ENCODE results near the gene KCTD21. TPM values are rescaled to one million over a fixed set of nuclear protein-coding genes. Genes with fewer than 3 reads are reported as not detected.

The KCTD21 gene
- total RNA-seq, 1 experiment from 2014 or later = 3.0 TPM

DNA sequence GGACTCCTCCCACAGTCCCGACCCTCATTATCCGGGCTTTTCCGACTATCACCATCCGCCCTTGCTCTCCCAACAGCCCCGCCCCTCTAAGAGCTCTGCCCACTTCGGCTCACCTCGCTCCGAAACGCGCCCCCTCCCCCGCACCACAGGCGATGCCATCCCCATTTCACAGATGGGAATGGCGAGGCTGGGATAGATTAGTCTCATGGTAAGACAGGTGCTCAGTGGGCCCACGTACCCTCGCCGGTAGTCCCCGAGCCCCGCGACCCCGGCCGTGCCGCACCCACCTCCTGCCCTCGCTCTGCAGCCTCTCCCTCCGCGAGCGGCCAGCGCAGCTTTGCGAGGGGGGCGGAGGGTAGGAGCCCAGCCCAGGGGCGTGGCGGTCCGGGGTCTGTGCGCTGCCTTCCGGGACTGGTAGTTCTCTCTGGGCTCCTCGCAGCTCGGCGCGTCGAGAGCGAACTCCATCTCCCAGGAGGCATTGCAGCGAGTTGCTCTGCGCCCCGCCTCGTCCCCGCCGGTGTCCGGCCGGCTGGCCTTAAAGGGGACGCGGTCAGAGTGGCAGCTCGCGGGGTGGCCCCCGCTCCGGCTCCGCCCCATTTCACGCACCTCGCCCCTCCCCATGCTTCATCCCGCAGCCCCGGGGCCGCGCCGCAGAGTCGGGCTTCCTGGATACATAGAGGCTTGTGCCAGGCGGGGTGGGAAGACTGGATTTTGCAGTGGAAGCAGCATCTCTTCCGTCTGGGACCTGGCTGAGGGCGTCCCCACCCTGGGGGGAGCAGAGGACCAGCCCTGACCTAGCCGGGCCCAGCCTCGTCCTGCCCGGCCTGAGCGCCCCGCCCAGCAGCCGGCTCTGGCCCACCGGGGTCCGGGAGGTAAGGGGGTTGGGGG lies at the start of gene KCTD21, which contains the start of gene USP35 (continued):
- TF ChIP-seq CTCF (IDR thresholded peaks at IDR 0.05 in 2 of 3, conservative IDR thresholded peaks at IDR 0.05 in 1 of 3; ENCODE audit: borderline replicate concordance in 1 of 3, insufficient read depth in 1 of 3, low read depth in 2 of 3, low read length in 2 of 3) = no peak
- no peak for TF ChIP-seq EZH2 (IDR thresholded peaks at IDR 0.05)
- peak; percentile 71 for TF ChIP-seq POLR2AphosphoS5 (IDR thresholded peaks at IDR 0.05; ENCODE audit: low read depth, low read length)
- TF ChIP-seq TCF7L2 (IDR thresholded peaks at IDR 0.05; ENCODE audit: borderline replicate concordance, extremely low read depth, insufficient read depth, insufficient read length) = peak; percentile 41
- TF ChIP-seq, protein P1, sequence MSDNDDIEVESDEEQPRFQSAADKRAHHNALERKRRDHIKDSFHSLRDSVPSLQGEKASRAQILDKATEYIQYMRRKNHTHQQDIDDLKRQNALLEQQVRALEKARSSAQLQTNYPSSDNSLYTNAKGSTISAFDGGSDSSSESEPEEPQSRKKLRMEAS (IDR thresholded peaks at IDR 0.05) = peak; percentile 72; the same call in 1 of the 2 replicates
- 0 out of 2 replicates have a peak, but pooled peaks have one; percentile 58 for TF ChIP-seq ZFX (IDR thresholded peaks at IDR 0.05)
- TF ChIP-seq SIN3A (IDR thresholded peaks at IDR 0.05; ENCODE audit: low read depth) = no peak

GRCh38 chr11:78237293-78238046 lies 49.0 kb upstream of the KCTD21 start:
- Histone ChIP-seq H3K9me2 (ENCODE audit: insufficient read depth) (no peaks in the 10 kb centered on the region), H3K36me3 (ENCODE audit: control insufficient read depth in 1 of 2, insufficient read depth in 2 of 2, low read length in 2 of 2) (no peaks in the 10 kb centered on the region), H3K27me3 (ENCODE audit: insufficient read depth, low read length) (no peaks in the 10 kb centered on the region), H3K4me2 (ENCODE audit: low read length) (no peak overlapping the region), H3K4me1 (ENCODE audit: control insufficient read depth in 1 of 2, insufficient read depth in 2 of 2, low read length in 2 of 2) (no peaks in the 10 kb centered on the region), H2AFZ (ENCODE audit: low read depth, low read length, poor library complexity, severe bottlenecking) (no peak overlapping the region), H3K9ac (ENCODE audit: low read length) (no peak overlapping the region), H3K4me3 (replicated peaks in 1 of 2; ENCODE audit: low read depth in 1 of 2, low read length in 2 of 2) (no peak overlapping the region), H3K79me2 (ENCODE audit: insufficient read depth, low read length) (no peaks in the 10 kb centered on the region), H3K27ac (ENCODE audit: low read depth, low read length) (no peak overlapping the region), H4K20me1 (ENCODE audit: insufficient read depth) (no peaks in the 10 kb centered on the region), H3K9me3 (ENCODE audit: control insufficient read depth in 1 of 2, insufficient read depth in 1 of 2, low read depth in 1 of 2, low read length in 2 of 2) (no peaks in the 10 kb centered on the region)
- no peak for TF ChIP-seq RAD21 (IDR thresholded peaks at IDR 0.05; ENCODE audit: low read depth)
- TF ChIP-seq, protein P2, sequence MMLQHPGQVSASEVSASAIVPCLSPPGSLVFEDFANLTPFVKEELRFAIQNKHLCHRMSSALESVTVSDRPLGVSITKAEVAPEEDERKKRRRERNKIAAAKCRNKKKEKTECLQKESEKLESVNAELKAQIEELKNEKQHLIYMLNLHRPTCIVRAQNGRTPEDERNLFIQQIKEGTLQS (IDR thresholded peaks at IDR 0.05) = no peak
- TF ChIP-seq ZNF274 (IDR thresholded peaks at IDR 0.05; ENCODE audit: low read depth, low read length) = no peak
- TF ChIP-seq TCF7L2 (IDR thresholded peaks at IDR 0.05; ENCODE audit: borderline replicate concordance, extremely low read depth, insufficient read depth, insufficient read length) = no peak
- TF ChIP-seq, protein P1 (IDR thresholded peaks at IDR 0.05) = no peak
- TF ChIP-seq CEBPB (IDR thresholded peaks at IDR 0.05; ENCODE audit: low read depth) = no peak
- no peak for TF ChIP-seq ELF1 (IDR thresholded peaks at IDR 0.05; ENCODE audit: borderline replicate concordance, low read depth)
- TF ChIP-seq JUND (IDR thresholded peaks at IDR 0.05) = no peak
- TF ChIP-seq FOSL1 (IDR thresholded peaks at IDR 0.05; ENCODE audit: low read depth) = no peak
- no peak for TF ChIP-seq REST (IDR thresholded peaks at IDR 0.05; ENCODE audit: low read depth)
- no TSS peak for BruUV-seq (replicated peaks)
- ChIA-PET RAD21 (ENCODE audit: low non-redundant PET in 1 of 2, low total read pairs in 2 of 2, uncharacterized antibody in 2 of 2, unreplicated experiment in 2 of 2) (no interaction called here), CTCF (no interaction called here), POLR2A (no interaction called here)
- no peak for ATAC-seq
- intact Hi-C loops (cut with micrococcal nuclease) = no loop called here
- DNase-seq (ENCODE audit: low read depth, low spot score) = no peak

Data from HCT116 (cell line).